Neural cell (in vitro differentiated cells): ENCODE results near the gene RHD.
"Not testable (repeated sequence)": the region's sequence is repeated elsewhere in the genome, so short reads cannot be mapped to it uniquely, and the experiment has no call there.

Experiments used
- CTCF ChIP-seq: fragments of 450-650 bp; IDR thresholded peaks from 2 replicates; pipeline ENCODE4 v1.5.1; 2014; ENCODE audit warnings: antibody characterized with exemption, mild to moderate bottlenecking, moderate library complexity; ENCODE audit not compliant: poor library complexity, severe bottlenecking
- EP300 ChIP-seq: fragments of 450-650 bp; conservative IDR thresholded peaks from 2 replicates; pipeline ENCODE4 v1.6.1; 2014; ENCODE audit warnings: antibody characterized with exemption, mild to moderate bottlenecking, moderate library complexity; ENCODE audit not compliant: poor library complexity, severe bottlenecking
- EZH2 ChIP-seq: fragments of 200-600, 300-800 bp; shearing (Covaris generic), sonication (generic); IDR thresholded peaks from 2 replicates; pipeline ENCODE4 v1.6.1; 2014; ENCODE audit warnings: antibody characterized with exemption, low read length, borderline replicate concordance, mild to moderate bottlenecking; ENCODE audit not compliant: insufficient read depth, poor library complexity, severe bottlenecking
- MXI1 ChIP-seq: fragments of 450-650 bp; conservative IDR thresholded peaks from 2 replicates; pipeline ENCODE4 v1.6.1; 2014; ENCODE audit warnings: antibody characterized with exemption, mild to moderate bottlenecking; ENCODE audit not compliant: poor library complexity, severe bottlenecking
- POLR2AphosphoS5 ChIP-seq: IDR thresholded peaks from 2 replicates; pipeline ENCODE4 v1.6.1; 2012
- SMC3 ChIP-seq: fragments of 450-650 bp; conservative IDR thresholded peaks from 2 replicates; pipeline ENCODE4 v1.6.1; 2014; ENCODE audit warnings: antibody characterized with exemption, mild to moderate bottlenecking, moderate library complexity; ENCODE audit not compliant: poor library complexity
- TAF1 ChIP-seq: IDR thresholded peaks from 2 replicates; pipeline ENCODE4 v1.6.1; 2012; ENCODE audit warnings: low read depth

GRCh38 chr1:25378367-25378766 is 106.1 kb downstream of the RHD start:
- not testable (repeated sequence) for TF ChIP-seq POLR2AphosphoS5, TAF1, EZH2, CTCF, EP300, SMC3, MXI1
